Coronary artery (tissue), 2 donors: ENCODE data around the gene HAPLN1.

ENCODE experiments used
- DNase-seq: peaks from one replicate; pipeline ENCODE4 v3.0.0-alpha.2; 2017; ENCODE audit warnings: low spot score
- H3K27ac ChIP-seq, 2 donors: fragments of 200-600 bp; sonication (generic); one replicate each; pipeline ENCODE4 v1.5.1; 2016 to 2019
- H3K4me3 ChIP-seq: fragments of 200-600 bp; sonication (generic); 2 replicates; pipeline ENCODE4 v1.5.1; 2016; ENCODE audit warnings: mild to moderate bottlenecking, moderate library complexity
- CTCF ChIP-seq: fragments of 200-600 bp; sonication (generic); IDR thresholded peaks from one replicate; pipeline ENCODE4 v1.5.1; 2019; ENCODE audit warnings: antibody characterized with exemption

HAPLN1 gene

GRCh38 chr5:83683836-83684235, 36.8 kb downstream of the HAPLN1 start:
- Histone ChIP-seq H3K27ac (no peak overlapping the region), H3K4me3 (no peak overlapping the region)
- TF ChIP-seq CTCF, result no peak
- DNase-seq, result no peak

- no peak overlapping the region for H3K4me3 ChIP-seq
Observed at GRCh38 chr5:83672646-83673045, 48.0 kb downstream of the HAPLN1 start.

GRCh38 chr5:83672158-83672557, 48.5 kb downstream of the HAPLN1 start:
- DNase-seq, result no peak
- no peak for TF ChIP-seq CTCF

More at GRCh38 chr5:83672646-83673045, 48.0 kb downstream of the HAPLN1 start:
- no peak overlapping the region for H3K27ac ChIP-seq
- no peak for TF ChIP-seq CTCF
- no peak for DNase-seq

GRCh38 chr5:83665631-83666030, 55.0 kb downstream of the HAPLN1 start:
- DNase-seq, result no peak
- no peak for TF ChIP-seq CTCF
- H3K4me3 ChIP-seq, result no peak overlapping the region
- no peak overlapping the region for H3K27ac ChIP-seq

More at GRCh38 chr5:83672158-83672557, 48.5 kb downstream of the HAPLN1 start:
- Histone ChIP-seq H3K4me3 (no peak overlapping the region), H3K27ac (no peak overlapping the region)

GRCh38 chr5:83662558-83662957, 58.1 kb downstream of the HAPLN1 start:
- Histone ChIP-seq H3K27ac (no peak overlapping the region), H3K4me3 (no peak overlapping the region)
- no peak for TF ChIP-seq CTCF
- DNase-seq, result no peak

GRCh38 chr5:83657807-83658525, 62.7 kb downstream of the HAPLN1 start:
- Histone ChIP-seq H3K27ac (no peak overlapping the region), H3K4me3 (no peak overlapping the region)
- DNase-seq, result no peak
- no peak for TF ChIP-seq CTCF

GRCh38 chr5:83654427-83654994, 66.1 kb downstream of the HAPLN1 start:
- no peak for DNase-seq
- TF ChIP-seq CTCF, result no peak
- Histone ChIP-seq H3K4me3 (no peak overlapping the region), H3K27ac (no peak overlapping the region)
